ENCODE results near the gene TLR8.

- TF ChIP-seq, protein P1, sequence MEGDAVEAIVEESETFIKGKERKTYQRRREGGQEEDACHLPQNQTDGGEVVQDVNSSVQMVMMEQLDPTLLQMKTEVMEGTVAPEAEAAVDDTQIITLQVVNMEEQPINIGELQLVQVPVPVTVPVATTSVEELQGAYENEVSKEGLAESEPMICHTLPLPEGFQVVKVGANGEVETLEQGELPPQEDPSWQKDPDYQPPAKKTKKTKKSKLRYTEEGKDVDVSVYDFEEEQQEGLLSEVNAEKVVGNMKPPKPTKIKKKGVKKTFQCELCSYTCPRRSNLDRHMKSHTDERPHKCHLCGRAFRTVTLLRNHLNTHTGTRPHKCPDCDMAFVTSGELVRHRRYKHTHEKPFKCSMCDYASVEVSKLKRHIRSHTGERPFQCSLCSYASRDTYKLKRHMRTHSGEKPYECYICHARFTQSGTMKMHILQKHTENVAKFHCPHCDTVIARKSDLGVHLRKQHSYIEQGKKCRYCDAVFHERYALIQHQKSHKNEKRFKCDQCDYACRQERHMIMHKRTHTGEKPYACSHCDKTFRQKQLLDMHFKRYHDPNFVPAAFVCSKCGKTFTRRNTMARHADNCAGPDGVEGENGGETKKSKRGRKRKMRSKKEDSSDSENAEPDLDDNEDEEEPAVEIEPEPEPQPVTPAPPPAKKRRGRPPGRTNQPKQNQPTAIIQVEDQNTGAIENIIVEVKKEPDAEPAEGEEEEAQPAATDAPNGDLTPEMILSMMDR (IDR thresholded peaks at IDR 0.05; ENCODE audit: low read depth, low read length, poor library complexity, severe bottlenecking), result peak; percentile 74
- no peak for TF ChIP-seq EZH2phosphoT487 (IDR thresholded peaks at IDR 0.05; ENCODE audit: borderline replicate concordance, low read length)
Observed at GRCh38 chrX:12950851-12951594, 44.6 kb downstream of the TLR8 start.
